ENCODE data around the gene DTNB.

DNA sequence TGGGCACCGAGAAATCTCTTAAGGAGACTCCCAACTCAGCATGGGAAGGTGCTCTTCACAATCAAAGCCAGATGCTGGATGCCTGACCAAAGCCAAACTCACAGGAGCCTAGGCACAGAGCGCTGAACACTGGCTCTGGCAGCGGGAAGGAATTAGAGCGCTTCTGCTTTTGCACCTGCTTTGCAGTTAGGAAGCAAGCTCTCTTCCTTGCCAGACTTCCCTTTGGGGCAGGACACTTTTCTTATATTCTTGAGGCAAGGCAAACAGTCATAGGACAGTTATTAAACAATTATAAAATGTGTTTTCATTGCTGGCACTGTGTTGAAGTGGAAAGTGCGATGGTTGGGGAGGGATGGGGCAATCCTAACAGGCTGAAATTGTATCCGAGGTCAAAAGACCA, 252.1 kb downstream of the DTNB start:
- TF ChIP-seq POLR2A (IDR thresholded peaks at IDR 0.05; ENCODE audit: low read depth, low read length) = no peak; the same call in 1 of the 2 replicates
- TF ChIP-seq CEBPB (IDR thresholded peaks at IDR 0.05; ENCODE audit: borderline replicate concordance in 1 of 2, low read depth in 2 of 2, low read length in 2 of 2) = no peak
- TF ChIP-seq, protein P1, sequence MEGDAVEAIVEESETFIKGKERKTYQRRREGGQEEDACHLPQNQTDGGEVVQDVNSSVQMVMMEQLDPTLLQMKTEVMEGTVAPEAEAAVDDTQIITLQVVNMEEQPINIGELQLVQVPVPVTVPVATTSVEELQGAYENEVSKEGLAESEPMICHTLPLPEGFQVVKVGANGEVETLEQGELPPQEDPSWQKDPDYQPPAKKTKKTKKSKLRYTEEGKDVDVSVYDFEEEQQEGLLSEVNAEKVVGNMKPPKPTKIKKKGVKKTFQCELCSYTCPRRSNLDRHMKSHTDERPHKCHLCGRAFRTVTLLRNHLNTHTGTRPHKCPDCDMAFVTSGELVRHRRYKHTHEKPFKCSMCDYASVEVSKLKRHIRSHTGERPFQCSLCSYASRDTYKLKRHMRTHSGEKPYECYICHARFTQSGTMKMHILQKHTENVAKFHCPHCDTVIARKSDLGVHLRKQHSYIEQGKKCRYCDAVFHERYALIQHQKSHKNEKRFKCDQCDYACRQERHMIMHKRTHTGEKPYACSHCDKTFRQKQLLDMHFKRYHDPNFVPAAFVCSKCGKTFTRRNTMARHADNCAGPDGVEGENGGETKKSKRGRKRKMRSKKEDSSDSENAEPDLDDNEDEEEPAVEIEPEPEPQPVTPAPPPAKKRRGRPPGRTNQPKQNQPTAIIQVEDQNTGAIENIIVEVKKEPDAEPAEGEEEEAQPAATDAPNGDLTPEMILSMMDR (IDR thresholded peaks at IDR 0.05 in 2 of 3, conservative IDR thresholded peaks at IDR 0.05 in 1 of 3; ENCODE audit: control insufficient read depth in 2 of 3, extremely low read depth in 1 of 3, insufficient read depth in 1 of 3, low read depth in 3 of 3, low read length in 3 of 3) = no peak
- TF ChIP-seq POU2F2 (IDR thresholded peaks at IDR 0.05; ENCODE audit: borderline replicate concordance, low read depth, low read length) = no peak
- TF ChIP-seq MXI1 (IDR thresholded peaks at IDR 0.05; ENCODE audit: low read depth, low read length) = no peak

Data from GM12878 (cell line).